IMR-90 (cell line): ENCODE measurements around the gene KBTBD12.

Experiments used
- BHLHE40 ChIP-seq: fragments of 150-350 bp; IDR thresholded peaks from 2 replicates; pipeline ENCODE4 v1.6.1; 2016; ENCODE audit warnings: mild to moderate bottlenecking, low read depth, low read length
- CHD1 ChIP-seq: IDR thresholded peaks from 2 replicates; pipeline ENCODE4 v1.6.1; 2012; ENCODE audit warnings: low read depth, low read length, improper control_type of control experiment
- CTCF ChIP-seq: conservative IDR thresholded peaks from 2 replicates; pipeline ENCODE4 v1.5.1; 2012; ENCODE audit warnings: mild to moderate bottlenecking, low read depth, low read length, improper control_type of control experiment
- ELK1 ChIP-seq: fragments of 150-350 bp; IDR thresholded peaks from 2 replicates; pipeline ENCODE4 v1.6.1; 2016; ENCODE audit warnings: low read depth, mild to moderate bottlenecking, low read length, moderate library complexity, borderline replicate concordance
- POLR2A ChIP-seq: IDR thresholded peaks from 2 replicates; pipeline ENCODE4 v1.6.1; 2012; ENCODE audit warnings: mild to moderate bottlenecking, low read depth, low read length

DNA sequence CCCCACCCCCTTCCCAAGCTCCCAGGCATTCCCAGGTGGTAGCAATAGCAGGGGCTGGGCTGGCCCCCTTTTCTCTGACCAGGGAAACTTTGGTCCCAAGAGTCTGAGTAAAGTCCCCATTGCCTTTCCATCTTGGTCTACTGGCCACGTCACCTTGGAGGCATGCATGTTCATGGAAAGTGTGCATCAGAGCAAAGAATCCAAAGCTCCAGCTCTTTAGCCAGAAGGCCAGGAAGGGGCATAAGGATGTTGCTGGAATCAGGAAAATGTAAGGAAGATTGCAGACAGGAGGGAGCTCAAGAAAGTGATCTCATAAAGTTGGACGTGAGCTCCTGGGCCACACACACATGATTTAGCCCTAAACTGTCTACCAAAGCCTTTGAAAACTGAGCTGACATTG is 63.6 kb downstream of the KBTBD12 start:
- TF ChIP-seq CTCF (no peak), CHD1 (no peak), ELK1 (no peak), POLR2A (no peak), BHLHE40 (no peak)
